RWPE1 (cell line): Measurements from ENCODE around the gene HOXD8.

Experiments
- CTCF ChIA-PET: fragments of 350-600 bp; sonication (Branson Sonifier 250); formaldehyde crosslinking; extraction: SDS; loops from one replicate; lab custom pipeline; 2021; lab: Yijun Ruan, JAX
- POLR2A ChIA-PET: fragments of 400-600 bp; formaldehyde crosslinking; extraction: SDS; loops from one replicate; lab custom pipeline; 2020; ENCODE audit warnings: antibody characterized with exemption; ENCODE audit not compliant: low non-redundant PET; lab: Yijun Ruan, JAX
- DNase-seq: peaks from one replicate; pipeline ENCODE4 v3.0.0; 2012; ENCODE audit warnings: low spot score
- H3K27ac ChIP-seq: fragments of 450-650 bp; 2 replicates; pipeline ENCODE4 v1.5.1; 2017
- TF ChIP-seq, protein P1 (sequence below): fragments of 450-650 bp; conservative IDR thresholded peaks from 2 replicates; pipeline ENCODE4 v1.5.1; 2017; ENCODE audit warnings: low read depth, mild to moderate bottlenecking

HOXD8 gene

DNA sequence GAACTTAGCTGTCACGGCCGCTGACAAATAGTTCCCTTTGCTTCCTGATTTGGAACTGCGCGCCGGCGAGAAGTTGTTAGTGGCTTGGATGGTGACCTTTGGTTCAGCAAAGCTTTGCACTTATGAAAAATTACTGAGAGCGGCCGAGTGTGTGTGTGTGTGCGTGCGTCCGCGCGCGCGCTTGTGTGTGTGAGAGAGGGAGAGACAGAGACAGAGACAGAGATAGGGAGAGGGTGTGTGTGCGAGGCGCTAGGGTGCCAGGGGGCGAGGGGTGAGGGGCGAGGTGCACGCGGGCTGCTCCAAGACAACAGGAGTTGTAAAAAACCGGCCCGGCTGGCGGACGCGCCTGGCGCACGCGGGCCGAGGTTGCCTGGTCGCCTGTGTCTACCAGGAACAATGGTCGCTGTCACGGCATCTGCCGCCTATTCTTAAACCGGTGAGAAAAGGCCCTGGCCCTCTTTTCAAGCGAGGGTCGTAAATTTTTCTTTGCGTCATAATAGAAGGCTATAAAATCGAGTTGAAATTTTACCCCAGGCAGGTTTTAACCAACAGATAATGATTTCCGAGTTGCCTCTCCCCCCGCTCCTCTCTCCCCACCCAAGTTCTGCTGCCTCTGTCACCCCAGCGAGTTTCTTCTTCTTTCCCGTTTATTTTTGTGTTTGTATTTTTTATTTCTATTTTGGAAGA, 28.1 kb downstream of the HOXD8 start:
- TF ChIP-seq, protein P1, sequence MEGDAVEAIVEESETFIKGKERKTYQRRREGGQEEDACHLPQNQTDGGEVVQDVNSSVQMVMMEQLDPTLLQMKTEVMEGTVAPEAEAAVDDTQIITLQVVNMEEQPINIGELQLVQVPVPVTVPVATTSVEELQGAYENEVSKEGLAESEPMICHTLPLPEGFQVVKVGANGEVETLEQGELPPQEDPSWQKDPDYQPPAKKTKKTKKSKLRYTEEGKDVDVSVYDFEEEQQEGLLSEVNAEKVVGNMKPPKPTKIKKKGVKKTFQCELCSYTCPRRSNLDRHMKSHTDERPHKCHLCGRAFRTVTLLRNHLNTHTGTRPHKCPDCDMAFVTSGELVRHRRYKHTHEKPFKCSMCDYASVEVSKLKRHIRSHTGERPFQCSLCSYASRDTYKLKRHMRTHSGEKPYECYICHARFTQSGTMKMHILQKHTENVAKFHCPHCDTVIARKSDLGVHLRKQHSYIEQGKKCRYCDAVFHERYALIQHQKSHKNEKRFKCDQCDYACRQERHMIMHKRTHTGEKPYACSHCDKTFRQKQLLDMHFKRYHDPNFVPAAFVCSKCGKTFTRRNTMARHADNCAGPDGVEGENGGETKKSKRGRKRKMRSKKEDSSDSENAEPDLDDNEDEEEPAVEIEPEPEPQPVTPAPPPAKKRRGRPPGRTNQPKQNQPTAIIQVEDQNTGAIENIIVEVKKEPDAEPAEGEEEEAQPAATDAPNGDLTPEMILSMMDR, result no peak
- no peak overlapping the region for H3K27ac ChIP-seq
- ChIA-PET CTCF (interaction anchor here (0.7 to 1.2 kb wide), 2 partner anchors 17 to 47 kb away, joined by 3 to 6 read pairs; no protein-coding TSS in a partner anchor), POLR2A (interaction anchor here (0.7 kb wide), 1 partner anchor 12 kb away, joined by 8 read pairs; no protein-coding TSS in a partner anchor)
- no peak for DNase-seq

DNA sequence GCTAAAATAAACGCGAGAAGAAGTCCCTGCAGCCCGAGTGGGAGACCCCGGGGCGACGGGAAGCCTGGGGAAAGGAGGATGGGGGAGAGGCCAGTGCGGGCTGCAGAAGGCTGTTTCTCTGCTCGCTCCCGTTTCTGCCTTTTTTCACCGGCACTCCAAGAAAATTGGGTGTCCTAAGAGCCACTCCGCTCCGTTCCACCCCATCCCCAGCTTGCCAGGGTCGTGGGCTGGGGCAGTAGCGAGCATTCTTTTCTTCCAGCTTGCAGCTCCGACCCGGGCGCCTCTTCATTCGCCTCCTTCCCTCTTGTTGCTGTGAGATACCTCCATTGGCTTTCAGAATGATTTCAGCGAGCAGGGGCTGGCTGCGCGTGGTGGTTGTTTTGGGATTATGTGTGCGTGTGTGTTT, 28.7 kb downstream of the HOXD8 start:
- TF ChIP-seq, protein P1, result no peak
- CTCF ChIA-PET, result interaction anchor here (0.7 to 1.2 kb wide), 2 partner anchors 17 to 47 kb away, joined by 3 to 6 read pairs; no protein-coding TSS in a partner anchor
- POLR2A ChIA-PET, result interaction anchor here (0.7 kb wide), 1 partner anchor 11 kb away, joined by 8 read pairs; no protein-coding TSS in a partner anchor
- no peak for DNase-seq
- H3K27ac ChIP-seq, result no peak overlapping the region

DNA sequence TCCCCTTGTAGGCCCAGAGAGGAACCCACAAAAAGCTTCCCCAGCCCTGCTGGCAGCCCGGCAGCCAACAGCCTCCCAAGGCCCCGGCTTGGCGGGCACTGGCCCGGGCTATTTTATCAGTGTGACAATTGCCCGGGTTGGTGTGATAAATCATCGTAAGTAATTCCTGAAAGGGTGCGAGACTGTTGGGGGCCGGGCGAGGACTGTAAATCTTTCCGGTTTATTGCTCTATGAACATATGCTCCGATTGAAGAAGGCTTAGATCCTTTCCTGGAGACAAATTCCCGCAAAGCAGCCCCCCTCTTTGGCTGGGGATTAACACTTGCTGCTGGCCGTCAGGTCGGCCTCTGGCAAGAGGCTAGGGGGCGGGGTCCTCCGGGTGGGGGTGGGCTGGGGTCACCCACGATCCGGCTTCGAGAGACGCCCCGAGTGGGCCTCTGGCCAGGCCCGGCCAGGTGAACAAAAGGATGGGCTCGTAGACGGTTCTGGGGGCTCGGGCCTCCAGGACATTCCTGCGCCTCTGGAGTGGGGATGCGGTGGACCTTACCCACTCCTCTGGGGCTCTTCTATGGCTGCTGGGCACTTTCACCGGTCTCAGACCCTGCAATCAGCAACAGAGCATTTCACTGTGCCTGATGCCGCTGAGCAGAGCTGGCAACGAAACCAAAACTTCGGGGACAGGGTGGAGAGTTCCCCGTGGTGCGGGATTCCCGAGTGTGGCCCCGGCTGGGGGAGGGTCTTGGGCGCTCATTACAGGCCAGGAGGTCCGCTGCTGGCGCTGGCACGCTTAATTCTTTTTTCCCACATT, 29.6 kb downstream of the HOXD8 start:
- CTCF ChIA-PET, result interaction anchor here (1.2 kb wide), 1 partner anchor 18 kb away, joined by 3 read pairs; no protein-coding TSS in a partner anchor
- TF ChIP-seq, protein P1, result no peak
- DNase-seq, result no peak
- H3K27ac ChIP-seq, result no peak overlapping the region
- POLR2A ChIA-PET, result no interaction called here

DNA sequence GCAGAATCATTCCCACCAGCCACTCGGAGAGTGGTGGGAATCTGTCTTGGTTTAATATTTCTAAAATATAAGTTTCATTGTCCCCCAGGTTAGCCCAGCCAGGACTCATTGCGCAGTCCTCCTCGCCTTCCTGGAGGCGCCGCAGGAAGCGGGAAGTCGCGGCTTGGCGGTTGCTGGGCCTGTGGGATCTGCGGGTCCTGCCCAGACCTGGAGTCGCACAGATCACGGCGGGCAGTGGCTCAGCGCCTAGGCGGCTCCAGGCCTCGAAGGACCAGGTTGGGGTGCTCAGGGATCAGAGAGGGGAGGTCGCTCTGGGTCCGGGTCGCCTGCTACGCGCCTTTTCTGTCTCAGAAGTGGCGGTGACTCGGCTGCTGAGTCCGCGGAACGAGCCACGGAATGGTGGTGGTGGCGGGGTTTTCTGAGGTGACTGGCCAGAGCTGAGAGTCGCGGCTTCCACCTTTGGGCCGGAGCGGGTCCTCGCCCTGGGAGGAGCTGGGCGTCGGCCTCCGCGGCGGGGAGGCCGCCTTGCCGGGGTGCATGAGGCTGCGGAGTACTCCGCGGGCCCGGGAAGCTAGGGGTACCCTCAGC, 30.3 kb downstream of the HOXD8 start:
- DNase-seq, result no peak
- no peak overlapping the region for H3K27ac ChIP-seq
- TF ChIP-seq, protein P1, result no peak
- POLR2A ChIA-PET, result no interaction called here
- CTCF ChIA-PET, result no interaction called here

DNA sequence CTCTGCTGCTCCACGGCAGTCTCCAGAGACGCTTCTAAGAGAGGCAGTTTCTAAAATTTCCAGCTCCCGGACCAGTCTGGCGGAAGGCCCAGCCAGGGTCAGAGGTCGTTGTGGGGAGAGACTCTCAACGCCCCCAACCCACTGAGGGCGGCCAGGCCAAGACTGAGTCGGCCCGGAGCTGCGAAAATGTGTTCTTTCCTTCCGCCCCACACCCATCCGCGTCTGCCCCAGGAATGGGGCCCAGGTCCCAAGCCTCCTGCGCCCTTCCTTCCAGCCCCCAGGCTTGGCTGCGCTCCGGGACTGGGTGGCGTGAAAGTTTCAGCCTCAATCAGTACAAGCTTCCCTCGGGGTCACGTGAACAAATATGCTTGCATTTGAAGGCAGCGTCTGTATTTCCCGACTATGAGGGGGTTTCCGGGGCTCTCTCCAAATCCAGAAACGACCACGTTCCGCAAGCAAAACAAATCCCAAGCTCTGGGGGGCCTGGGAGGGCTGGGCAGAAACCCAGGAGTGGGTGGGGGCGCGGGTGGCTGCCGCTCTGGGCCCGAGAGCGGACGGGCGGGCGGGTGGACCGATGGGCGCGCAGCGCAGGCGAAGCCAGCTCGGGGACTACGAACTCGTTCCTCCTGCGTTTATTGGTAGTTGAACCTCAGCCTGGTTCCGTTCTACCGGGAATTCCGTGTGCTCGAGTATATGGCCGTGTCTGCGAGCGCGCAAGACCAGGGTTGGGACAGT, 30.9 kb downstream of the HOXD8 start:
- POLR2A ChIA-PET, result no interaction called here

More for the DNA sequence above, 30.9 kb downstream of the HOXD8 start:
- no peak overlapping the region for H3K27ac ChIP-seq
- CTCF ChIA-PET, result interaction anchor here (0.6 to 2.2 kb wide), 2 partner anchors 20 to 525 kb away, joined by 3 to 10 read pairs; no protein-coding TSS in a partner anchor
- TF ChIP-seq, protein P1, result no peak
- no peak for DNase-seq
